Activated CD4-positive, alpha-beta T cell treated with anti-CD3 and anti-CD28 coated beads, Interleukin-2, amount 10 ng/mL, durations not matched to agents 7 days and 5 days (primary cell): ENCODE measurements around the gene MYO9A. TPM values are rescaled to one million over a fixed set of nuclear protein-coding genes. Genes with fewer than 3 reads are reported as not detected.
A peak's percentile ranks its signal among the peaks of the same experiment; 100 is the strongest.
"Not testable (repeated sequence)": the region's sequence is repeated elsewhere in the genome, so short reads cannot be mapped to it uniquely, and the experiment has no call there.

Experiments
- CTCF ChIA-PET: fragments of 350-600 bp; sonication (Branson Sonifier 250); formaldehyde crosslinking; loops from one replicate; lab custom pipeline; 2021; ENCODE audit warnings: antibody characterized with exemption; lab: Charles Lee
- POLR2A ChIA-PET: fragments of 350-600 bp; sonication (Branson Sonifier 250); formaldehyde crosslinking; loops from one replicate; lab custom pipeline; 2021; ENCODE audit warnings: antibody characterized with exemption; lab: Charles Lee
- DNase-seq: peaks from one replicate; pipeline ENCODE4 v3.0.0-alpha.2; 2020
- H3K27ac Mint-ChIP-seq: one replicate; pipeline ENCODE4 v1.8.0; 2021; ENCODE audit warnings: mild to moderate bottlenecking, moderate library complexity, mixed read lengths
- H3K27me3 Mint-ChIP-seq: one replicate; pipeline ENCODE4 v1.8.0; 2021; ENCODE audit warnings: mixed read lengths
- H3K36me3 Mint-ChIP-seq: one replicate; pipeline ENCODE4 v1.8.0; 2021; ENCODE audit warnings: low read depth, mixed read lengths
- H3K4me1 Mint-ChIP-seq: one replicate; pipeline ENCODE4 v1.8.0; 2021; ENCODE audit warnings: mixed read lengths
- H3K4me3 Mint-ChIP-seq: one replicate; pipeline ENCODE4 v1.8.0; 2021; ENCODE audit warnings: mild to moderate bottlenecking, moderate library complexity, mixed read lengths
- H3K9me3 Mint-ChIP-seq: one replicate; pipeline ENCODE4 v1.8.0; 2021; ENCODE audit warnings: mixed read lengths
- total RNA-seq, 2 experiments: library from RNA; stranded (reverse); gene quantifications; one replicate each; pipeline ENCODE4 v1.2.3, GENCODE V29; 2021

The MYO9A gene
- total RNA-seq, 2 experiments from 2014 or later = 21.8 to 24.1 TPM

DNA sequence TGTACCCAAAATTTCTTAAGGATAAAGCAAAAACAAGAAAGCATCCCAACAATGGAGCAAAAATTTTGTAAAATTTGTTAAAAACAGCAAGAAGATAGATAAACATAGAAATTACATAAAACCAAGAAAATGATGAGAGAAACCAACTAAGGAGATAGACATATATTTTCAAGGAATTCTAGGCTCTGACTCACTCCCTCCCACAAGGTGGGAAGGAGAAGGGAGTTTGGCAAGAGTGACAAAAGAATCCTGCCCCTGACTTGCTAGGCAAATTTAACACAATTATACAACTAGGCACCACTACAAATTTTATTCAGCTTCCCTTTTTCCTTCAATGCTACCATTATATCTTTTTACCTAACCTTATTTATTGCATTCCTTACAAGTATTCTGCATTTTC, 70.9 kb downstream of the MYO9A start:
- H3K27ac Mint-ChIP-seq = no peak overlapping the region
- no peak for DNase-seq
- no peak overlapping the region for H3K4me3 Mint-ChIP-seq
- no peaks in the 10 kb centered on the region for H3K4me1 Mint-ChIP-seq
- ChIA-PET POLR2A (no interaction called here), CTCF (no interaction called here)
- peaks cover 2% of the 10 kb centered on the region for H3K36me3 Mint-ChIP-seq
- no peaks in the 10 kb centered on the region for H3K9me3 Mint-ChIP-seq
- no peaks in the 10 kb centered on the region for H3K27me3 Mint-ChIP-seq

DNA sequence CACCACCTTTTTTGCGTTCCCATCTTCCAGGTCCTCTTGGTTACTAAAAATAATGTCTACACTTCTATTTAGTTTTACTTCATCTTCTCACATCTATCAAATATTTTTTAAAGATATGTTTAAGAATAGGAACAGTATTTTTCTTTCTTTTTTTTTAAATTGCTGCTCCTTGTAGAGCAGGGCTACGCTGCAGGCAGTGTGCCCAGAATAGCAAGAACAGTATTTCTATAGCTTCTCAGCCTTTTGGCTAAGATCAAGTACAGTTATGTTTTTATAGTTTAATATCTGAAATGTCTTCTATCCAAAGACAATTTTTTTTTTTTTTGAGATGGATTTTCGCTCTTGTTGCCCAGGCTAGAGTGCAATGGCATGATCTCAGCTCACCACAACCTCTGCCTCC, 73.0 kb downstream of the MYO9A start:
- H3K4me1 Mint-ChIP-seq = no peaks in the 10 kb centered on the region
- H3K9me3 Mint-ChIP-seq = no peaks in the 10 kb centered on the region
- no peak for DNase-seq
- ChIA-PET CTCF (interaction anchor here (0.6 kb wide), 1 partner anchor 40 kb away, joined by 3 read pairs; no protein-coding TSS in a partner anchor), POLR2A (no interaction called here)
- peaks cover 2% of the 10 kb centered on the region for H3K36me3 Mint-ChIP-seq
- no peak overlapping the region for H3K27ac Mint-ChIP-seq
- no peaks in the 10 kb centered on the region for H3K27me3 Mint-ChIP-seq
- no peak overlapping the region for H3K4me3 Mint-ChIP-seq

DNA sequence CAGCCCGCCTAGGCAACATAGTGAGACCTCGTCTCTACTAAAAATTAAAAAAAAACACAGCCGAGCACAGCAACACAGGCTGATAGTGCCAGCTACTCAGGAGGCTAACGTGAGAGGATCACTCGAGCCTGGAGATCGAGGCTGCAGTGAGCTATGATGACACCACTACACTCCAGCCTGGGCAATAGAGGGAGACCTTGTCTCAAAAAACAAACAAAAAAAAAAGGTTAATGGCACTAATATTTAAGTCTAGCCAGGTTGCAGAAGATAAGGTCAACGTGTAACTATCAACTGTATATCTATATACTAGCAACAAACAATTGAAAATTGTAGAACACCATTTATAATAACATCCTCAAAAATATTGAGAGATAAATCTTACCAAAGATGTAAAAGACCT, 75.1 kb downstream of the MYO9A start:
- Mint-ChIP-seq H3K27me3 (no peaks in the 10 kb centered on the region), H3K4me3 (no peak overlapping the region), H3K9me3 (peaks cover 8% of the 10 kb centered on the region), H3K36me3 (peaks cover 4% of the 10 kb centered on the region), H3K4me1 (no peaks in the 10 kb centered on the region), H3K27ac (no peak overlapping the region)
- no peak for DNase-seq
- CTCF ChIA-PET = interaction anchor here (0.6 kb wide), 1 partner anchor 11 kb away, joined by 3 read pairs; no protein-coding TSS in a partner anchor
- POLR2A ChIA-PET = no interaction called here

DNA sequence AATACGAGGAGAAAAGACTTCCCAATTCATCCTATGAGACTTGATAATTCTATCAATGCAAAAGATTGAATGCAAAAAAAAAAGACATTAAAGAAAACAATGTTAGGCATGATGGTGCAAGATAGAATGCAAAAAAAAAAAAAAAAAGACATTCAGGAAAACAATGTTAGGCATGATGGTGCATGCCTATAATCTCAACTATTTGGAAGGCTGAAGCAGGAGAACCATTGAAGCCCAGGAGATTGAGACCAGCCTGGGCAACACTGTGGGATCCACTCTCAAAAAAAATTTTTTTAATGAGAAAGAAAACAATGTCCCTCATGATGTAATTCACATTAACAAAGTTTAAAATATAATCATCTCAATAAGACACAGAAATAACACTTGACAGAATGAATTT, 75.9 kb downstream of the MYO9A start:
- ChIA-PET POLR2A (no interaction called here), CTCF (no interaction called here)
- Mint-ChIP-seq H3K27ac (peak overlapping the region; percentile 73), H3K36me3 (peaks cover 4% of the 10 kb centered on the region), H3K9me3 (peaks cover 13% of the 10 kb centered on the region), H3K4me3 (no peak overlapping the region), H3K4me1 (peaks cover 6% of the 10 kb centered on the region), H3K27me3 (no peaks in the 10 kb centered on the region)
- no peak for DNase-seq

DNA sequence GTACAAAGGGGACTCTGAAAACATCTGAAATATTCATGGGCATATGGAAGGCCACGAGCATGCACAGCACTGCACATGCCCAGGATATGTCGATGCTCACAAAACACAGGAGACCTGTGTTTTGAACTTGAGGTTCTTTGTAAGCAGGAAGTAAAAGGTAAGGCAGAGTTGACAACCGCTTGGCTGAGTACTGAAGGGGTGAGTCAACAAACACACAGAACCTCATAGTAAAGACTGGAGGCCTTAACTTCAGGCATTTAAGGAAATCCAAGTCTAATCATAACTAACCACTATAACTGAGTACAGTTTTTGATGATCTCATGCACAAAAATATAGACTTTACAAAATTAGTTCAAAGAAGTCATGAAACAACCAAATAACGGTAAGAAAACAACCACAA, 80.6 kb downstream of the MYO9A start:
- H3K36me3 Mint-ChIP-seq = peaks cover 4% of the 10 kb centered on the region
- no peak overlapping the region for H3K4me3 Mint-ChIP-seq
- DNase-seq = no peak
- CTCF ChIA-PET = interaction anchor here (0.6 kb wide), 1 partner anchor 272 kb away, joined by 3 read pairs; no protein-coding TSS in a partner anchor
- H3K4me1 Mint-ChIP-seq = peaks cover 12% of the 10 kb centered on the region
- no peak overlapping the region for H3K27ac Mint-ChIP-seq
- H3K9me3 Mint-ChIP-seq = peaks cover 17% of the 10 kb centered on the region
- no peaks in the 10 kb centered on the region for H3K27me3 Mint-ChIP-seq
- POLR2A ChIA-PET = no interaction called here

DNA sequence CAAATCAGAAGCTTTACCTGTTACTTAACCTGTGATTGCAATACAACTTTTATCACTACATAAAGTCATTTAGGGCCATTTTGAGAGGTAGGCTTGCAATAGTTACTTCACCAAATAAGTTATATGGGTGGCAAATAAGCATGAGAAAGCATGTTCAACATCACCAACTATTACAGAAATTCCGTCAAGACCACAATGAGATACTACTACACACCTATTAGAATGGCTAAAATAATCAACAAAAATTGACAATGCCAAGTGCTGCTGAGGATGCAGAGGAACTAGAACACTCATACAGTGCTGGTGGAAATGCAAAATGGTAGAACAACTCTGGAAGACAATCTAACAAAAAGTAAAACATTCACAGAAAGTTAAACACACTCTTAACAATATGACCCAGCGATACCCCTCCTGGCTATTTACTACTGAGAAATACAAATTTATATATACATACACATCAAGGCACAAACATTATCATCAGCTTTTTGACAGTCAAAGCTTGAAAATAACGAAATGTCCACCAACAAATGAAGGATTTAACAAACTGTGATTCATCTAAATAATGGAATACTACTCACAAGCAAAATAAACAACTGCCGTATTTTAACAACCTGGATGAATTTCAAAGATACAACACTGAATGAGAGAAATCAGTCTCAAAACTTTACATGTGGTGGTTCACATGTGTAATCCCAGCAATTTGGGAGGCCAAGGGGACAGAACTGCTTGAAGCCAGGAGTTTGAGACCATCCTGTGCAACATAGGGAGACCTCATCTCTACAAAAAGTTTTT, 82.9 kb downstream of the MYO9A start:
- CTCF ChIA-PET = no interaction called here
- peaks cover 12% of the 10 kb centered on the region for H3K4me1 Mint-ChIP-seq

DNA sequence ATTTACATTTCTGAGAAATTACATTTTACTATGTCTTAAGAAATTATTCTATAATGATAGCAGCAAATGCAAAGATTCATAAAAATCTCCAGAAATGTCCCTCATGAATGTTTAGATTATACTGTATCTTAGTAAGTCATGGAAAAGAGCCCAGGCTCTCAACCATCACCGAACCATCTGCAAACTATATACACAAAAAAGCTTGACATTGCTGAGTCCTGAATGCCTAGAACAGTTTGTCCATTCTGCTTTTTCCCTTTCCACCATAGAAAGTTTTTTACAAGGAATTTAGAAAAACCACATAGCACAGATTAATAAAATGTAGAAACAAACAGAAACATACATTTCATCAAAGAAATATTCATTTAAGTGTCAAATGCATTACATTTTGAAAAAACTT, 83.6 kb downstream of the MYO9A start:
- Mint-ChIP-seq H3K9me3 (peaks cover 17% of the 10 kb centered on the region), H3K36me3 (peaks cover 4% of the 10 kb centered on the region), H3K27ac (no peak overlapping the region), H3K4me1 (peaks cover 12% of the 10 kb centered on the region), H3K27me3 (no peaks in the 10 kb centered on the region), H3K4me3 (no peak overlapping the region)
- ChIA-PET POLR2A (no interaction called here), CTCF (no interaction called here)
- no peak for DNase-seq

More for the DNA sequence above, 82.9 kb downstream of the MYO9A start:
- DNase-seq = no peak
- Mint-ChIP-seq H3K27me3 (no peaks in the 10 kb centered on the region), H3K4me3 (no peak overlapping the region), H3K27ac (no peak overlapping the region), H3K36me3 (peaks cover 4% of the 10 kb centered on the region), H3K9me3 (peaks cover 17% of the 10 kb centered on the region)
- POLR2A ChIA-PET = no interaction called here

DNA sequence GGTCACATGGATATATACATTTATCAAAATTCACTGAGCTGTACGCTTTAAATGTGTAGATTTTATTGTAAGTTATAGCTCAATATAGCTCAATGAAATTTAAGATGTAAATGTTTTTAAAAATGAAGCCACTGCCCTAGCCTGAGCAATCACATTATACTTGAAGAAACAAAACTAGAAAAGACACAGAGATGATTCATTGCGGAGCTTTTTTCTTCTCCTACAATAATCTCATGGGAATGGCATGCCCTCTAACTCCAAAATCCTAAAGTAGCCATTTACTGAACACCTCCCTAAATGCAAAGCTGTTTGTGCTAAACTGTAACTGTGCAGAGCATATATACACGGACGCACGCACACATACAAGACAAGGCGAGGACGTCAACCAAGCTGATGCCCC, 84.2 kb downstream of the MYO9A start:
- Mint-ChIP-seq H3K27me3 (no peaks in the 10 kb centered on the region), H3K4me1 (peaks cover 12% of the 10 kb centered on the region), H3K4me3 (no peak overlapping the region), H3K36me3 (peaks cover 4% of the 10 kb centered on the region), H3K27ac (no peak overlapping the region), H3K9me3 (peaks cover 17% of the 10 kb centered on the region)
- ChIA-PET CTCF (no interaction called here), POLR2A (no interaction called here)
- DNase-seq = no peak

DNA sequence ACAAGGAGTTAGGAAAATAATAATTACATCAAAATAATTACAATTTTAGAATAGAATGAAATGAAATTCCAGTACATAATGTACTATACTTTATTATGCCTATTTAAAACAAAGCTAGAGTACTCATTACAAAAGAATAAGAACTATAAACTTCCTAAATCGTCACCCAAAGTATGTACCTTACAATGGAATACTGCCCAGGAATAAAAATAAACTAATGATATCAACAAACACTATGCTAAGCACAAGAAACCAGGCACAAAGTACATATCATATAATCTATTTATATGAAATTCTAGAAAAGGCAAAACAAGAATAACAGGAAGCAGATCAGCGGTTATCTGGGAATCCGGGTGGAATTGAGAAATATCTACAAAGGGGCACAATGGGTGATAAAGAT, 84.7 kb downstream of the MYO9A start:
- POLR2A ChIA-PET = no interaction called here
- CTCF ChIA-PET = no interaction called here
- no peak overlapping the region for H3K27ac Mint-ChIP-seq

DNA sequence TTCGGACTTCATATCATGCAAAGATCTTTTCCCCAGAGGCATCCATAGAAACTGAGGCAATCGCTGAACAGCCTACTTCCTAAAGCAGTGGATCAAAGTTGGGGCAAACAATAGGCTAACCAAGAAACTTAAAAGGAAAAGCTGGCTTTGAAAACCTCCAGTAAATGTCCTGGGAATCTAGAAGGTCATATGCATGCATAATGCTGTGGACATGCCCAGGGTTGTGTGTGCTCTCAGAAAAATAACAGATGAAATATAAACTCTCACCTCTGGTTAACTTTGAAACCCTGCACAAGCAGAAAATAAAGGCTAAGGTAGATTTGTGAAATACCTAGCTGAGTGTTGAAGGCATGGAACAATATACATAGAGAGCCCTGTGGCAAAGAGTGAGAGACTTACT, 96.3 kb downstream of the MYO9A start:
- H3K27me3 Mint-ChIP-seq = no peaks in the 10 kb centered on the region
- no peak for DNase-seq
- no peak overlapping the region for H3K4me3 Mint-ChIP-seq
- H3K4me1 Mint-ChIP-seq = no peaks in the 10 kb centered on the region
- CTCF ChIA-PET = interaction anchor here (0.6 to 1.0 kb wide), 3 partner anchors 9 to 26 kb away, joined by 3 to 4 read pairs (median 3); no protein-coding TSS in a partner anchor
- peaks cover 6% of the 10 kb centered on the region for H3K36me3 Mint-ChIP-seq
- no peak overlapping the region for H3K27ac Mint-ChIP-seq
- H3K9me3 Mint-ChIP-seq = peaks cover 3% of the 10 kb centered on the region
- POLR2A ChIA-PET = no interaction called here

More for the DNA sequence above, 84.7 kb downstream of the MYO9A start:
- H3K27me3 Mint-ChIP-seq = no peaks in the 10 kb centered on the region
- H3K4me1 Mint-ChIP-seq = peaks cover 12% of the 10 kb centered on the region
- peaks cover 4% of the 10 kb centered on the region for H3K36me3 Mint-ChIP-seq
- H3K4me3 Mint-ChIP-seq = no peak overlapping the region
- DNase-seq = no peak
- H3K9me3 Mint-ChIP-seq = peaks cover 13% of the 10 kb centered on the region

DNA sequence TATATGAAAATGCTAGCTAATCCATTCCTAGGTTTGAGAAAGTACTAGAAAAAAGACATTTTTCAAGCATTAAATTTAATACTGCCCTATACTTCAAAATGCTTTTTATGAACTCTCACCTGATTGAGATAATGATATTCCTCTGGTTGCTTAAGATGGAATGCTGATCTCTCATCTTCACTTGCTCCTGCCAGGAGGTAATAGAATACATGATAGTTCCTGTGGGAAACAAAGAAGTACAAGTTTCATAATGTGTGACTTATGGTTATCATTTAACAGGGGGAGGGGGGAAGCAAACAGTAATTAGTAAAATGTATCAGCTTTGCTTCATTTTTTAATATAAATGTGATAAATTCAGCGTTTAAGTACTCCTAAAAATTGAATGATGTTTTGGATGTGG, 97.2 kb downstream of the MYO9A start:
- DNase-seq = no peak
- no peaks in the 10 kb centered on the region for H3K27me3 Mint-ChIP-seq
- POLR2A ChIA-PET = no interaction called here
- CTCF ChIA-PET = interaction anchor here (1.3 kb wide), 1 partner anchor 9 kb away, joined by 4 read pairs; no protein-coding TSS in a partner anchor
- peaks cover 6% of the 10 kb centered on the region for H3K36me3 Mint-ChIP-seq
- peaks cover 3% of the 10 kb centered on the region for H3K9me3 Mint-ChIP-seq
- no peak overlapping the region for H3K27ac Mint-ChIP-seq
- H3K4me1 Mint-ChIP-seq = no peaks in the 10 kb centered on the region
- H3K4me3 Mint-ChIP-seq = no peak overlapping the region

DNA sequence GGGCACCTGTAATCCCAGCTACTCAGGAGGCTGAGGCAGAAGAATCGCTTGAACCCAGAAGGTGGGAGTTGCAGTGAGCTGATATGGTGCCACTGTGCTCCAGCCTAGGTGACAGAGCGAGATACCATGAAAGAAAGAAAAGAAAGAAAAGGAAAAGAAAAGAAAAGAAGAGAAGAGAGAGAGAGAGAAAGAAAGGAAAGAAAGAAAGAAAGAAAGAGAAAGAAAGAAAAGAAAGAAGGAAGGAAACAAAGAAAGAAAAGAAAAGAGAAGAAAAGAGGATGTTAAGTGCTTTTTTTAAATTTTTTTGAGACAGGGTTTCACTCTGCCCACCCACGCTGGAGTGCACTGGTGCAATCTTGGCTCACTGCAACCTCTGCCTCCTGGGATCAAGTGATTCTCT, 103.4 kb downstream of the MYO9A start:
- CTCF ChIA-PET = interaction anchor here (0.6 kb wide), 1 partner anchor 85 kb away, joined by 5 read pairs; no protein-coding TSS in a partner anchor
- H3K4me1 Mint-ChIP-seq, H3K36me3 Mint-ChIP-seq, H3K27ac Mint-ChIP-seq, H3K9me3 Mint-ChIP-seq, H3K27me3 Mint-ChIP-seq, H3K4me3 Mint-ChIP-seq, DNase-seq, POLR2A ChIA-PET: not testable (repeated sequence)

DNA sequence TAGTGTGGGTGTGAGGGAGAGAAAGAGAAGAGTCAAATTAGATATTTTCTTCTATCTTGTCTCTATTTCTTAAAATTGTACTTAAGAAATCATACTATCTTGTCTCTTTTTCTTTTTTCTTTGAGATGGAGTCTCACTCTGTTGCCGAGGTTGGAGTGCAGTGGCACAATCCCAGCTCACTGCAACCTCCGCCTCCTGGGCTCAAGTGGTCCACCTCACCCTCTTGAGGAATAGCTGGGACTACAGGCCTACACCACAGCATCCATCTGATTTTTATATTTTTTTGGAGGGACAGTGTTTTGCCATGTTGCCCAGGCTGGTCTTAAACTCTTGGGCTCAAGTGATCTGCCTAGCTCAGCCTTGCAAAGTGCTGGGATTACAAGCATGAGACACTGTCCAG, 104.2 kb downstream of the MYO9A start:
- H3K27ac Mint-ChIP-seq = no peak overlapping the region
- no peaks in the 10 kb centered on the region for H3K4me1 Mint-ChIP-seq
- H3K36me3 Mint-ChIP-seq = peaks cover 3% of the 10 kb centered on the region
- H3K4me3 Mint-ChIP-seq = no peak overlapping the region
- CTCF ChIA-PET = no interaction called here
- no peak for DNase-seq
- POLR2A ChIA-PET = no interaction called here
- no peaks in the 10 kb centered on the region for H3K27me3 Mint-ChIP-seq
- no peaks in the 10 kb centered on the region for H3K9me3 Mint-ChIP-seq
